GM21825 (cell line): ENCODE results near the gene PRKCE.

ENCODE experiments used
- ATAC-seq: cut with Tn5 transposase; IDR thresholded peaks from one replicate; pipeline ENCODE4 v1.9.1; 2021; ENCODE audit warnings: mild to moderate bottlenecking, moderate library complexity; ENCODE audit not compliant: unreplicated experiment

The PRKCE gene

DNA sequence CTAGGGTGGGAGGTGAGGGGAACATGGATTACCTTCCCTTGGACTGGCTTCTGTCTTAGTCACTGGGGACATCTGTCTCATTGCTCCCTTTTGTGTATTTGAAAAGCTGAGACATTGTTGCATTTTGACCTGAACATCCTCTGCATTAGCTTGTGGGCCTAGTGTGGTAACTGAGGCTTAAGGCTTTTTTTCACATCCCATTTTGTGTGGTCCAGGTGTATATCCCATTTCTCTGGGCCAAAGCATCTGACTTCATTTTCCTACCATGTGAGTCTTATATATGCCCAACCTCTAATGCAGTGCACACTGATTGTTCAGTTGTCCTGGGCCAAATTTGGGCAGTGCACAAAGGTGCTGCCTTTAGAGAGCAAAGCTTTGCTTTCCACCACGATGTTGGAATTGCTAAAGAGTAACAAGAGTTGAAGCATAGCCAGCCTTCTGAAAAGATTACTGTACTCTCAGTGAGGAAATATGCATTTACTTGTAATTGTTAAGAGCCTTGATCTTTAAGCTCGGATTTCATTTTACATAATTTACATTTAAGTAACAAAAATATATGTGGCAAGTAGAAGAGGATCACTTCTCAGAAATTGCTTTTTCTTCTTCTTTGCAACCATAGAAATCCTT, 13.3 kb downstream of the PRKCE start:
- ATAC-seq = peak; percentile 77

- ATAC-seq = no peak
These were observed 17.0 kb downstream of the PRKCE start for GRCh38 chr2:45668509-45668908.

- ATAC-seq = no peak
These were observed 17.6 kb downstream of the PRKCE start for GRCh38 chr2:45669032-45669486.

GRCh38 chr2:45670646-45671045, 19.2 kb downstream of the PRKCE start:
- ATAC-seq = no peak

- ATAC-seq = no peak
These were observed 20.7 kb downstream of the PRKCE start for GRCh38 chr2:45672138-45672537.

GRCh38 chr2:45674035-45674816, 22.8 kb downstream of the PRKCE start:
- ATAC-seq = no peak

DNA sequence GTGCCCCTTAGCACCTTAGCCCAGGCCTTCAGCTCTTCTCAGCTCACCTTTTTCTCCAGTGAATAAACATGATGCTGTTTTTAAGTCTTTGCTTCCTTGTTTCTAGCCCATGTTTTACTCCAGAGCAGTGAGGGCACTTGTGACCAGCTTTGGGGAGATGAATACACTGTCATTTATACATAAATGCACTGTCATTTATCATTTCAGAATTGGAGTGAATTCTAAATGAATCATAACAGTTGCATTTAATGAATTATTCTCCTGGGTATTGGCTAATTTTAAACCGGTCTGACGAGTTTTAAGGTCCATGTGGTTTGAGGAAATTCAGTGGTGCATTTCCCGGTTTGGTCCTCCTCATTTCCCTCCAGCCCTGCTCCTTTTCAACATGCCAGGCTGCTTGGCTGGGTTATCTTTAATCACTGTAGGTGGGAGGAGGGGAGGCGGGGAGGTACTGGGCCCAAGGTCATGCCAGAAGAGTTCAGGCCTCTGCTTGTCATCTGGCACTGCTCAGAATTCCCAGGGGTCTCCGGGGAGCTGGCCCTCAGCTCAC, 23.9 kb downstream of the PRKCE start:
- no peak for ATAC-seq

DNA sequence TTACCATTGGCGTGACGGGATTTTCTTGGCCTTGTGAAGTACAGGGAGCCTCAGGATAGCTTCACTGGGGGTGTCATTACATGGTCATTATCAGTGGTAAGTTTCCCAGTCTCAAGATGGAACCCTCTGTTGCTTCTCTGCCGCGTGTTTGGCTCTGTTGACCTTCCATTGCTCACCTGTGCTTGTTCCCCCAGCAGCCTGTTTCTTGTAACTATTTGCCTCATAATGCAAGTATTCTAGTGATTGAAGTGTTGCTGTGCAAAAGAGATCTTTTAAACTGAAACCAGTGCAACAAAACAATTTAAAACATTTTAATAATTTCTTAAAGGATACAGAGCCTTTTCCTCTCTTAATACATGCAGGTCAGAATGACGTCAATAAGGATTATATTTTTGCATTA, 24.6 kb downstream of the PRKCE start:
- no peak for ATAC-seq

DNA sequence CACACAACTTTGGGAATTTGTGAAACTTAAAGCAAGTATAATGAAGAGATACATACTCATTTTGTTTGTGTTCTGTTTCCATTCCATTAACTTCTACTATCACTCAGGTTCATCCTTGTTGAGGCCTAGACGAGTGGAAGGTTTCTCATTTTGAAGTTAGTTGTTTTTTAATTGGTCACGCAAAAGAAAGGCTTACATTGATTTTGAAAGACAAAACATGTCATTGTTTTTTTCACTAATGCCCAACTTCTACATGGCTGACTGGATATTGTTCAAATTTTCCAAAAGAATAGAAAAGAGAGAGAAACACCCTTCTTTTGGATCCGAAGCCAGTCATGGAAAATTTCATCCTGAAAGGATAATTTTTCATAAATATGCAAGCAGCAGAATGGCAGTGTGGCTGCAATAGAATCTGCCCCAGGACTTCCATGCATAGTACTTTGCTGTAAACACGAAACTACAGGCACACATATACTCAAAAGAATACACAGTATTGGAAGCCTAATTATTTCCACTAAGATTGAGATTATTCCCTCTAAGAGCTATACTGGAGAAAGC, 27.4 kb downstream of the PRKCE start:
- ATAC-seq = no peak

DNA sequence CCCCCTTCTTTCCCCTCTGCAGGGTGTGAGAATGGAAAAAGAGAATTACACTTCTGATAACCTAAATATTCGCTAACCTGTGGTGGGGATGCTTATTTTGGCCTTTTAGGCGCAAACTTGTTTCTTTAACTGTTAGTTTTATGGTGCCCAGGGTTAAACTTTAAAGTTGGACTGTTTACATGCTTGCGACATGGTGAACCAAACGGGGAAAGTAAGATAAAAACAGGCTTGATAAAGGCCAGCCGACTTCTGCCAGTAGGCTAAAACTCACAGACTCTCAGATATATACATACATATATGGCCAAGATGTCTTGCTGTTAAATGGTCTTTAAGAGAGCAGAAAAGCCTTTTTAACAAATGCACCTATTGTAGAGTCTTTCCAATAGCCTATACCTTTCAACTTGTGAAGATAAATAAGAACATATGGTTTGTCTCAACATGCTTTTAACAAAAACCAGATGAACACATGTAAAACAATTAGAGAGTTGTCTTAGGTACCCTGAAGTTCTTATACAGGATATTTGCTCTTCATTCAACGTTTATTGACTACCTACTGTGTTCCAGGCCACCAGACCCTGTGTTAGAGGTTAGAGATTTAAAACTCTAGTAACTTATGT, 29.0 kb downstream of the PRKCE start:
- ATAC-seq = no peak

DNA sequence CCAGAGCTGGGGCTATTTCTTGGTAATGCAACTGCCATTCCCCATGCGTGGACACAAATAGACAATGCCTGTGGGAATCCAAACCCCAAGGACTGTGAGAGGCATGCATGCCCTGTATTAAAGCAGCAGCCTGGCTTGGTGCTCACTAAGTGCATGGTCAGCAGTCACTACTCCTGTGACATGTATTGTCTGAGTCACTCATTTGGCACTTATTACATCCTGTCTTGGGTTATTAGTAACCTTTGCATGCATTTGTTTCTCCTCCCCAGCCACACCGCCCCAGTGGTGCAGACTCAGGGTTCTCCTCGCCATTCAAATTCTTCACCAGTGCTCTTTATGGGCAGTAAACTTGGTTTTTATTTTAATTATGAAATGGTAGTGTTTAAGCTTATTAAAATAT, 30.2 kb downstream of the PRKCE start:
- peak; percentile 93 for ATAC-seq

DNA sequence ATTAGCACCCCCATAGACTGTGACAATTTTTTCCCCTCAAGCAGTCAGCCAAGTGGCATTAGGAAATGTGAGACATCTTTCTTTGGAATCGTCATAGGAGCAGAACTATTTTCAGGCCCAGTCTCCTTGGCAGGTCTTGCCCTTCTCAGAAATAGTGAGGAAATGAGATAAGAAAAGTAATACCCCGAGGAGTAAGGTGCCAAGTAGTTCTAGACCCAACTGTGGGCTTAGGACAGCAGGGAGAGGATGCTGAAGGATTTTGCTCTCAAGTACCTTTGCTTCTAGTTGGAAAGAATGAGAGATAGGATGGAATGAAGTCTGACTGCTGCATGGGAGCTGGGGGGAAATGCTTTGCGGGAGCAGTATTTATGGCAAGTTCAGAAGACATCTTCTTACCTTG, 31.8 kb downstream of the PRKCE start:
- no peak for ATAC-seq

- no peak for ATAC-seq
These were observed 33.3 kb downstream of the PRKCE start for GRCh38 chr2:45684756-45685155.

DNA sequence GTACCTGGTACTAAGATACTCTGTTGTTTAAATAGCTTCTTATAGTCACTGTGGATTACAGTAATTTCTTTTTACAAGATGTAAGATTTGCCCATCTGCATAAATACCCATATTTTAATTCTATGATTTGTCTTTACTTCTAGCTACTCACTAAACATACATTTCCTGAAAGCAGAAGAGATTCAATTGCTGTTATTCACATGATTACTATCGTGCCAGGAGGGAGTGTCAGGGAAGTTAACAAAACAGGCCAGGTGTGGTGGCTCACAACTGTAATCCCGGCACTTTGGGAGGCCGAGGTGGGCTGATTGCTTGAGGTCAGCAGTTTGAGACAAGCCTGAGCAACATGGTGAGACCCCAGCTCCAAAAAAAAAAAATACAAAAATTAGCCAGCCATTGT, 33.8 kb downstream of the PRKCE start:
- ATAC-seq = no peak

DNA sequence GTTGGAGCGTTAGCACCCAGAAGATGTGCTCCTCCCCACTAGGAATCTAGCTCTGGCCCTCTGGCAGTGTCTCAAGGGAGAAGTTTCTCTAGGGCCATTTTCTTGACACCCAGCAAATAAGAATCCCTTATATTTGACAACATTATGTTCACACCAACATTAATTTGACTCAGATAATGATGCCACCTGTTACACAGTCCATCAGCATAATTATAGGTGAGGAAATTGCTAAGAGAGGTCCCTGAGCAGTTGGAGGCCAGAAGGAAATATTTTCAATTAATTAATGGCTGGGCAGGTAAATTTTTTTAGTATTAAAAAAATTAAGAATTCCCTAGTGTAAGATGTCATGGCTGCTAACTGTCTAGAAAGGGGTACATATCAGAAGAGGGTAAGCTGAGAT, 36.5 kb downstream of the PRKCE start:
- no peak for ATAC-seq

DNA sequence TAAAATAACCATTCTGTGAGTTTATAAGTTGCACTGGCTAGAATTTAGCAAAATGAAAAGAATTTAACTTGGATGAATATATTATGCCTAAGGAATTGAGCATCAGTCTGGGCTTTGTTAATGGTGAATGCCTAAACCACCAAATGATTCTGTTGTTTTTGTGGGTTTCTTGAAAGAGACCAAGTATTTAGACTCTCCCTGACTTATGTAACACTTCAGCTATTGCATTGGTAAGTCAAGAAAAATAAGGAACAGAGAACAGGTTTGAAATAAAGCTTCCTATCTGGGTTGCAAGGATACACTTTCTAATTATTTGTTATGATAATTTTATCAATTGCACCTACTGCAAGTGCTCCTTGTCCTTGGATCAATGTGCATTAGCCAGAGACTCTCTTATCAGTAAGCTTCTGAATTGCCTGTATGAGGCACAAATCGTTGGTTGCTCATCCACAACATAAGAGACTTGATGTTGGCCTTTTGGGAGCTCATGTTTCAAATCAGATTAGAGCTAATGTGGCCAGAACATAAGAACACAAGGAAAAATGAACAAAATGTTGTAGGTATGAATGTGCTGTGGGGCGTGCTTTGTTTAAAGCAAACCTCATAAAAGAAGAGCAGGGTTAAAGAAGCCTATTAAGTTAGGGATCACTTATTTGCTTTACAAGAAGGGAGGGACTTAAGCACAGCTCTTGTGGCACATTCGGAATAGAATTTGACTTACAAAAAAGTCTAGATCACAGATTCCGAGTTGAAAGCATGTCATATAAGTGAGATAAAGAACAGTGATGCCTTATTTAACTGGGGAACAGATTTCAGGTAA, 37.2 kb downstream of the PRKCE start:
- no peak for ATAC-seq

DNA sequence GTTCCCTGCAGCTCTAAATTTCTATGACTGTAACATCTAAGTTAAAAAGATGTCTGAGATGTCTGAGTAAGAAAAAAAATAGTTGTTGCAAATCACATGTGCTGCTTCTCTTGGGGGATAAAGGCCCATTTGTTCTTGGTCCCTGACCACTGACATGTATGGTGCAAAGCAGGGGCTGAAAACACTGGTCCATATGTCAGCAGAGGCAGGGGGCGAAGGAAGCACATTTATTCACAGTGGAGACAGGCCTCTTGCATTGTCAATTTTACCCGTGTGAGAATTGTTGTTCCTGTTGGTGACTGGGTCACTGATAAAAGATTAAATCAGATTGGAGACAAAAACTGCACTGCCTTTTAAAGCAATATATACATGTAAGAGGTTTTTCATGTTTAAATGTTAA, 38.8 kb downstream of the PRKCE start:
- no peak for ATAC-seq

DNA sequence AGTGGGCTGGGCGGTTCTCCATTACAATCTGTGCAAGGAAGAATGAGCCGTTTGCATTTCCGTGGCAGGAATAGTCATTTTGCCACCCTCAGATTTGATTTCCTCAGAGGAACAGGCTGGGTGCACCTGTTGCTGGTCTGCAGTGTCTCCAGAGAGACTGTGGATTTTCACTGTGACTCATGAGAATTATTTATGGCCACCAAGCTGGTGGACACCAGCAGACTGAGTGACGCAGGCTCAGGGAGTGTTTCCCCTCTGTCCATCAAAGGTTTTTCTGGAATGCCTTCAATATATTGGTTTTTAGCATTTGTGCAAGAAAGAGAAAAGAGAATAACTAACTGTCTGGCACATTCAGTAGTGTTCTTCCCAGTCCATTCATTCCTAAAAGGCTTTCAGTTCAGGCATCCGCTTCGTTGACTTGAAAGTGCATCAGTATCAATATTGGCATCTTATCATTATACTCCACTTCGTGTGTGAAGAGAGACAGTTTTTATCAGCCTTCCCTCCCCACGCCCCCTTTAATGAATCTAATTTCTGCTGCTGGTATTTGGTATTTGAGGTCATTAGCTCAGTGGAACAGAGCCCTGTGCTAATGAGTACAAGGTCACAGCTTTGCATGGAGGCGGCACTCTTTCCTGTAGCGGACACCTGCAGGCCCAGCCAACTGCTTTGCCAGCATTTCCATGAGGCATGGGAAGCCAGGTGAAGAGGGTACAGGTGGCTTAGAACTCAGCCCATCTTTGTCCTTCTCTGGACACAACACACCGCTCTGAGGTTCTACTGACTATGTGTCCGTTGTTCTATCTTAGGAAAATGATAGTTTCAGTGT, 39.9 kb downstream of the PRKCE start:
- no peak for ATAC-seq

GRCh38 chr2:45692566-45692965, 41.1 kb downstream of the PRKCE start:
- no peak for ATAC-seq

DNA sequence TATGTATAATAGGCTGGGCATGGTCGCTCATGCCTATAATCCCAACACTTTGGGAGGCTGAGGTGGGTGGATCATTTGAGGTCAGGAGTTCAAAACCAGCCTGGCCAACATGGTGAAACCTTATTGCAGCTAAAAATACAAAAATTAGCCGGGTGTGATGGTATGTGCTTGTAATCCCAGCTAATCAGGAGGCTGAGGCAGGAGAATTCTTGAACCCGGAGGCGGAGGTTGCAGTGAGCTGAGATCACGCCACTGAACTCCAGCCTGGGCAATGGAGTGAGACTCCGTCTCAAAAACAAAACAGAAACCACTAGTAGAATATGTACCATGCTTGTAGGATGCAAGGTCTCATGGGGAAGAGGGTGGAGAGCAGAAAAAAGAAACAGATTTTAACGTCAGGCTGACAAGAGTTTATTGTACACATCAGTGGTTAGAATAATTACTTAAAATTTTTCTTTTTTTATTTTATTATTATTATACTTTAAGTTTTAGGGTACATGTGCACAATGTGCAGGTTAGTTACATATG, 44.1 kb downstream of the PRKCE start:
- ATAC-seq = peak; percentile 38
